H1 (cell line): ENCODE results near the gene PEAK1. TPM values are rescaled to one million over a fixed set of nuclear protein-coding genes. Genes with fewer than 3 reads are reported as not detected.

Experiments
- CTCF ChIA-PET: fragments of 300-600 bp; sonication (Branson Sonifier 250); formaldehyde crosslinking; loops from one replicate; lab custom pipeline; 2021; ENCODE audit not compliant: partially characterized antibody; lab: Charles Lee
- POLR2A ChIA-PET: fragments of 300-600 bp; sonication (Branson Sonifier 250); formaldehyde crosslinking; loops from one replicate; lab custom pipeline; 2021; ENCODE audit warnings: inconsistent platforms; ENCODE audit not compliant: partially characterized antibody; lab: Charles Lee
- DNase-seq, 2 experiments: peaks; one replicate each; pipeline versions ENCODE4 v3.0.0 to v3.0.0-alpha.2; 2010 to 2022; ENCODE audit warnings: low spot score in 2 of 2, low read depth in 1 of 2, mixed read lengths in 1 of 2
- FAIRE-seq: peaks from 2 replicates; lab custom pipeline; 2011; peaks lifted over from hg19 to GRCh38; lab: Jason Lieb, UNC
- H2AFZ ChIP-seq: 2 replicates; pipeline ENCODE4 v1.8.1; 2012; ENCODE audit warnings: low read length, inconsistent platforms
- H2AK5ac ChIP-seq: 2 replicates; pipeline ENCODE4 v1.6.1; 2013; ENCODE audit warnings: low read depth, low read length
- H2BK120ac ChIP-seq: replicated peaks from 2 replicates; pipeline ENCODE3; 2013; ENCODE audit warnings: low read depth, low read length, inconsistent platforms
- H2BK12ac ChIP-seq: 2 replicates; pipeline ENCODE4 v1.6.1; 2013; ENCODE audit warnings: low read depth, low read length
- H2BK15ac ChIP-seq: 2 replicates; pipeline ENCODE4 v1.6.1; 2013; ENCODE audit warnings: low read length
- H2BK20ac ChIP-seq: 2 replicates; pipeline ENCODE4 v1.6.1; 2013; ENCODE audit warnings: low read length
- H2BK5ac ChIP-seq: 2 replicates; pipeline ENCODE4 v1.6.1; 2013; ENCODE audit warnings: low read depth, low read length
- H3K14ac ChIP-seq: 2 replicates; pipeline ENCODE4 v1.6.1; 2013; ENCODE audit warnings: inconsistent platforms; ENCODE audit not compliant: insufficient read length
- H3K18ac ChIP-seq: 2 replicates; pipeline ENCODE4 v1.6.1; 2013; ENCODE audit warnings: low read length; ENCODE audit errors: extremely low read depth
- H3K23ac ChIP-seq: 2 replicates; pipeline ENCODE4 v1.6.1; 2013; ENCODE audit warnings: inconsistent platforms; ENCODE audit not compliant: insufficient read length
- H3K23me2 ChIP-seq: 2 replicates; pipeline ENCODE4 v1.6.1; 2013; ENCODE audit warnings: low read depth, low read length
- H3K27ac ChIP-seq: 2 replicates; pipeline ENCODE4 v1.6.1; 2011; ENCODE audit warnings: low read depth, low read length, inconsistent platforms
- H3K27me3 ChIP-seq, 4 experiments: replicated peaks in 1 of 4; 1 replicate in 1 of 4; 2 replicates in 3 of 4; pipeline versions ENCODE4 v1.6.1 to v1.8.1; 2011 to 2013; ENCODE audit warnings: low read length in 3 of 4, mild to moderate bottlenecking in 3 of 4, inconsistent platforms in 2 of 4, mixed read lengths in 2 of 4, moderate library complexity in 1 of 4; ENCODE audit not compliant: control insufficient read depth in 3 of 4, insufficient read depth in 3 of 4; ENCODE audit errors: extremely low read depth in 1 of 4
- H3K36me3 ChIP-seq, 4 experiments: 2 replicates each; pipeline versions ENCODE4 v1.6.1 to v1.8.1; 2011 to 2013; ENCODE audit warnings: mild to moderate bottlenecking in 4 of 4, low read length in 3 of 4, moderate library complexity in 2 of 4, control low read depth in 1 of 4, inconsistent platforms in 1 of 4; ENCODE audit not compliant: insufficient read depth in 4 of 4, control insufficient read depth in 2 of 4
- H3K4ac ChIP-seq: replicated peaks from 2 replicates; pipeline ENCODE3; 2013; ENCODE audit warnings: low read length, low read depth, mixed read lengths, inconsistent platforms; ENCODE audit not compliant: insufficient read length
- H3K4me1 ChIP-seq, 4 experiments: replicated peaks in 1 of 4; 1 replicate in 1 of 4; 2 replicates in 3 of 4; pipeline versions ENCODE4 v1.6.1 to v1.8.1; 2011 to 2013; ENCODE audit warnings: low read length in 3 of 4, inconsistent platforms in 2 of 4, mixed read lengths in 1 of 4; ENCODE audit not compliant: insufficient read depth in 4 of 4, control insufficient read depth in 3 of 4
- H3K4me2 ChIP-seq, 2 experiments: 2 replicates each; pipeline versions ENCODE4 v1.6.1 to v1.8.1; 2011 to 2013; ENCODE audit warnings: low read depth in 2 of 2, low read length in 2 of 2, control low read depth in 1 of 2, inconsistent platforms in 1 of 2, mild to moderate bottlenecking in 1 of 2; ENCODE audit not compliant: insufficient read depth in 1 of 2
- H3K4me3 ChIP-seq, 4 experiments: fragments of 200-600, 300-600 bp in 1 of 4; sonication (generic), shearing (Covaris generic), sonication (Bioruptor Twin) in 1 of 4; 2 replicates each; pipeline versions ENCODE4 v1.5.1 to v1.8.1; 2011 to 2016; ENCODE audit warnings: low read length in 4 of 4, low read depth in 3 of 4, control low read depth in 2 of 4, inconsistent platforms in 2 of 4, mild to moderate bottlenecking in 2 of 4, mixed read lengths in 1 of 4, moderate library complexity in 1 of 4; ENCODE audit not compliant: insufficient read depth in 2 of 4; ENCODE audit errors: extremely low read depth in 1 of 4
- H3K56ac ChIP-seq: replicated peaks from 2 replicates; pipeline ENCODE3; 2013; ENCODE audit warnings: low read depth, mild to moderate bottlenecking, mixed read lengths, low read length, inconsistent platforms; ENCODE audit not compliant: insufficient read length
- H3K79me1 ChIP-seq: 2 replicates; pipeline ENCODE4 v1.6.1; 2013; ENCODE audit warnings: low read depth, low read length, control low read depth
- H3K79me2 ChIP-seq, 2 experiments: 2 replicates each; pipeline versions ENCODE4 v1.6.1 to v1.8.1; 2012 to 2013; ENCODE audit warnings: low read length in 2 of 2, mild to moderate bottlenecking in 2 of 2, inconsistent platforms in 1 of 2; ENCODE audit not compliant: insufficient read depth in 2 of 2, control insufficient read depth in 1 of 2
- H3K9ac ChIP-seq, 4 experiments: replicated peaks in 1 of 4; 1 replicate in 1 of 4; 2 replicates in 3 of 4; pipeline versions ENCODE4 v1.6.1 to v1.8.1; 2011 to 2013; ENCODE audit warnings: low read depth in 3 of 4, low read length in 3 of 4, control low read depth in 2 of 4, mild to moderate bottlenecking in 2 of 4, moderate library complexity in 2 of 4, inconsistent platforms in 1 of 4; ENCODE audit errors: extremely low read depth in 1 of 4
- H3K9me3 ChIP-seq, 2 experiments: 2 replicates each; pipeline versions ENCODE4 v1.6.1 to v1.8.1; 2012 to 2013; ENCODE audit warnings: mild to moderate bottlenecking in 2 of 2, moderate library complexity in 2 of 2, control low read depth in 1 of 2, inconsistent platforms in 1 of 2, low read depth in 1 of 2, low read length in 1 of 2, mixed read lengths in 1 of 2; ENCODE audit not compliant: insufficient read depth in 2 of 2
- H4K20me1 ChIP-seq, 2 experiments: replicated peaks in 1 of 2; 2 replicates each; pipeline versions ENCODE3 to v1.8.1; 2011 to 2013; ENCODE audit warnings: inconsistent platforms in 2 of 2, low read length in 2 of 2, mild to moderate bottlenecking in 1 of 2; ENCODE audit not compliant: insufficient read depth in 2 of 2, control insufficient read depth in 1 of 2
- H4K5ac ChIP-seq: 2 replicates; pipeline ENCODE4 v1.6.1; 2013; ENCODE audit warnings: low read length, low read depth, mixed read lengths, inconsistent platforms; ENCODE audit not compliant: insufficient read length
- H4K8ac ChIP-seq: 2 replicates; pipeline ENCODE4 v1.8.0; 2013; ENCODE audit warnings: mild to moderate bottlenecking, moderate library complexity, low read length, inconsistent platforms; ENCODE audit not compliant: insufficient read depth; ENCODE audit errors: extremely low read depth
- H4K91ac ChIP-seq: replicated peaks from 2 replicates; pipeline ENCODE3; 2013; ENCODE audit warnings: low read length, mixed read lengths, inconsistent platforms; ENCODE audit not compliant: insufficient read length
- KDM4A ChIP-seq: IDR thresholded peaks from one replicate; pipeline ENCODE4 v1.7.1; 2012; ENCODE audit warnings: low read depth, mild to moderate bottlenecking, moderate library complexity, low read length, inconsistent platforms; ENCODE audit not compliant: severe bottlenecking
- POLR2AphosphoS5 ChIP-seq: IDR thresholded peaks from 2 replicates; pipeline ENCODE4 v1.6.1; 2011; ENCODE audit warnings: low read depth, low read length
- SIN3A ChIP-seq, 2 experiments: IDR thresholded peaks in 1 of 2; conservative IDR thresholded peaks in 1 of 2; 2 replicates each; pipeline ENCODE4 v1.6.1; 2011 to 2012; ENCODE audit warnings: low read length in 2 of 2, improper control_type of control experiment in 1 of 2, low read depth in 1 of 2, mild to moderate bottlenecking in 1 of 2
- TAF7 ChIP-seq: optimal IDR thresholded peaks from 2 replicates; pipeline ENCODE3; 2011; ENCODE audit warnings: low read depth, mild to moderate bottlenecking, inconsistent platforms, low read length, moderate library complexity, borderline replicate concordance
- WGBS, 2 experiments: shearing (Covaris generic) in 1 of 2; methylation state at CpG; one replicate each; pipeline versions ENCODE4 v1.1.6 to v1.1.7; 2013 to 2015; ENCODE audit warnings: low lambda C conversion rate in 2 of 2, mixed read lengths in 2 of 2, inconsistent platforms in 1 of 2, low coverage in 1 of 2, missing lambda C conversion rate in 1 of 2; ENCODE audit not compliant: insufficient replicate concordance in 2 of 2, insufficient coverage in 1 of 2, insufficient read length in 1 of 2; ENCODE audit errors: extremely low coverage in 1 of 2, missing lambda C conversion rate in 1 of 2; 5-methylcytosine and 5-hydroxymethylcytosine counted together
- polyA plus RNA-seq, 7 experiments: library from polyadenylated mRNA; depleted of rRNA in 3 of 7; stranded (reverse) in 5 of 7; unstranded in 2 of 7; fragments of >200 nt in 5 of 7; fragments of 200-250 nt in 2 of 7; gene quantifications; 1 replicate in 5 of 7; 2 replicates in 1 of 7; 4 replicates in 1 of 7; pipeline versions ENCODE4 v1.2.1 to v1.2.3, GENCODE V29; 2011 to 2013; ENCODE audit warnings: missing spikeins in 2 of 7, mixed read lengths in 2 of 7
- total RNA-seq: library from RNA; stranded (reverse); fragmentation: NEBNext Ultra II Directional; extraction: Animal tissue kit (Norgen Biotek cat#: 25700); gene quantifications from 2 replicates; pipeline ENCODE4 v1.2.1, GENCODE V29; 2021
- TF ChIP-seq, protein P1 (sequence below): IDR thresholded peaks from 2 replicates; pipeline ENCODE4 v1.6.1; 2012; ENCODE audit warnings: inconsistent platforms

Gene PEAK1
- total and polyA plus RNA-seq, 2 of the 8 experiments (the other 6 are each of a cell fraction or from before 2014, with no cell fraction given) = 8.8 to 44.8 TPM

- Histone ChIP-seq H2BK5ac (no peak overlapping the region), H3K27ac (no peak overlapping the region), H3K23me2 (peaks cover 6% of the 10 kb centered on the region), H2AFZ (no peak overlapping the region), H3K9me3 (no peaks in the 10 kb centered on the region), H2BK20ac (no peak overlapping the region), H3K4me2 (no peak overlapping the region), H3K18ac (no peak overlapping the region), H3K4ac (no peak overlapping the region), H3K36me3 (no peaks in the 10 kb centered on the region), H3K79me1 (peaks cover 3% of the 10 kb centered on the region; the same call in 1 of the 2 replicates), H3K4me3 (no peak overlapping the region), H2AK5ac (0 out of 2 replicates have a peak overlapping the region, but pooled peaks have one; percentile 24), H3K9ac (no peak overlapping the region), H4K8ac (no peak overlapping the region), H2BK120ac (no peak overlapping the region), H3K56ac (no peak overlapping the region), H2BK15ac (no peak overlapping the region), H4K20me1 (peaks cover 3 to 4% of the 10 kb centered on the region in 2 experiments), H2BK12ac (no peak overlapping the region), H4K5ac (no peak overlapping the region), H3K4me1 (peaks cover 0 to 10% (median 4%) of the 10 kb centered on the region in 4 experiments; a peak in 5 of 7 replicates), H3K79me2 (peaks cover 0 to 9% of the 10 kb centered on the region in 2 experiments; a peak in 2 of 4 replicates), H3K23ac (no peak overlapping the region), H3K14ac (no peak overlapping the region), H4K91ac (no peak overlapping the region), H3K27me3 (peaks cover 0 to 2% (median 0%) of the 10 kb centered on the region in 4 experiments; a peak in 1 of 7 replicates)
- FAIRE-seq (no peak), DNase-seq (no peak)
- 82% methylated on average over 2 of the region's 2 CpGs; no CpG with 5 or more reads in 1 of the 2 experiments for WGBS, 2 experiments
- ChIA-PET CTCF (no interaction called here), POLR2A (no interaction called here)
- no peak for TF ChIP-seq KDM4A
- no peak for TF ChIP-seq POLR2AphosphoS5
- TF ChIP-seq TAF7 = no peak
- TF ChIP-seq SIN3A (conservative IDR thresholded peaks at IDR 0.05 in 1 of 2, IDR thresholded peaks at IDR 0.05 in 1 of 2; ENCODE audit: low read depth in 1 of 2, low read length in 2 of 2) = no peak
- TF ChIP-seq, protein P1, sequence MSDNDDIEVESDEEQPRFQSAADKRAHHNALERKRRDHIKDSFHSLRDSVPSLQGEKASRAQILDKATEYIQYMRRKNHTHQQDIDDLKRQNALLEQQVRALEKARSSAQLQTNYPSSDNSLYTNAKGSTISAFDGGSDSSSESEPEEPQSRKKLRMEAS = no peak
Observed at GRCh38 chr15:77074350-77074749, 345.6 kb downstream of the PEAK1 start.
